ENCODE results near the gene ROBO1. TPM values are rescaled to one million over a fixed set of nuclear protein-coding genes. Genes with fewer than 3 reads are reported as not detected.

Gene ROBO1
- total and polyA plus RNA-seq, 2 donors (not counting 3 experiments of a cell fraction or from before 2014, with no cell fraction given), result 5.9 to 14.2 TPM

DNA sequence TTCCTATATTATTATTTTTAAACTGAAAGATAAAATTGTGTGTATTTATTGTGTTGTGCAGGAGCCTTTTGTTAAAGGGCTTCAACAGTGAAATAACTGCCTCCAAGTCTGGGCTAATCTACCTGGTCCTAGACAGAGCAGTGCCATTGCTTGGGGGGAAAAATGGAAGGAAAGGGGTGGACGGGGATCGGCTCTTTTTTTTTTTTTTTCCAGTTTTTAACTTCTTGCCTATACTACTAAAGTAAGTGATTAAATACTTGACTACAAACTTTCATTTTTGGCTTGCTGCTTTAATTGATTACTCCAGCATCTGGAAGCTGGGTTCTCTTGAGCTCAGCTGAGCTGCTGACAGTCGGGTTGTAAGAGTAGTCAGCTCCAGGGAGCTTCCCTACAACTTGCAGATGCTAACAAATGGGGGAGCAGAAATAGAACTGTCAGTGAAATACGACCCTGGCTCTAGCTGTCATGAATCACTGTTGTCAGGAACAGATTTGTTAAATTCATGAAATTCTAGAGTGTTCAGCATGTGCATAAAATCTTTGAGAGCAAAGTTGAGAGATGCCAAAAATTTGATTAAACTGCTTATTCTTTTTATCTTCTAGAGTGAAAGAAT, 276.7 kb downstream of the ROBO1 start:
- POLR2A ChIA-PET, result no interaction called here
- H3K4me3 ChIP-seq (replicated peaks in 1 of 3; ENCODE audit: insufficient read depth in 1 of 3, low read depth in 1 of 3, low read length in 3 of 3), result no peak overlapping the region
- no peaks in the 10 kb centered on the region for H3K27me3 ChIP-seq (ENCODE audit: control insufficient read depth in 2 of 2, insufficient read depth in 2 of 2, low read length in 2 of 2)
- intact Hi-C loops (cut with micrococcal nuclease), result no loop called here
- TF ChIP-seq, protein P1, sequence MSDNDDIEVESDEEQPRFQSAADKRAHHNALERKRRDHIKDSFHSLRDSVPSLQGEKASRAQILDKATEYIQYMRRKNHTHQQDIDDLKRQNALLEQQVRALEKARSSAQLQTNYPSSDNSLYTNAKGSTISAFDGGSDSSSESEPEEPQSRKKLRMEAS (IDR thresholded peaks at IDR 0.05; ENCODE audit: insufficient read depth, insufficient read length), result no peak
- TF ChIP-seq POLR2A (IDR thresholded peaks at IDR 0.05; ENCODE audit: low read depth, low read length), result no peak
- TF ChIP-seq POLR2AphosphoS5 (IDR thresholded peaks at IDR 0.05; ENCODE audit: insufficient read depth, low read depth, low read length), result no peak
- no peak for TF ChIP-seq FOS (IDR thresholded peaks at IDR 0.05; ENCODE audit: borderline replicate concordance, insufficient read depth, low read length)
- TF ChIP-seq, protein P2, sequence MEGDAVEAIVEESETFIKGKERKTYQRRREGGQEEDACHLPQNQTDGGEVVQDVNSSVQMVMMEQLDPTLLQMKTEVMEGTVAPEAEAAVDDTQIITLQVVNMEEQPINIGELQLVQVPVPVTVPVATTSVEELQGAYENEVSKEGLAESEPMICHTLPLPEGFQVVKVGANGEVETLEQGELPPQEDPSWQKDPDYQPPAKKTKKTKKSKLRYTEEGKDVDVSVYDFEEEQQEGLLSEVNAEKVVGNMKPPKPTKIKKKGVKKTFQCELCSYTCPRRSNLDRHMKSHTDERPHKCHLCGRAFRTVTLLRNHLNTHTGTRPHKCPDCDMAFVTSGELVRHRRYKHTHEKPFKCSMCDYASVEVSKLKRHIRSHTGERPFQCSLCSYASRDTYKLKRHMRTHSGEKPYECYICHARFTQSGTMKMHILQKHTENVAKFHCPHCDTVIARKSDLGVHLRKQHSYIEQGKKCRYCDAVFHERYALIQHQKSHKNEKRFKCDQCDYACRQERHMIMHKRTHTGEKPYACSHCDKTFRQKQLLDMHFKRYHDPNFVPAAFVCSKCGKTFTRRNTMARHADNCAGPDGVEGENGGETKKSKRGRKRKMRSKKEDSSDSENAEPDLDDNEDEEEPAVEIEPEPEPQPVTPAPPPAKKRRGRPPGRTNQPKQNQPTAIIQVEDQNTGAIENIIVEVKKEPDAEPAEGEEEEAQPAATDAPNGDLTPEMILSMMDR (IDR thresholded peaks at IDR 0.05; ENCODE audit: extremely low read depth in 1 of 2, insufficient read depth in 1 of 2, low read depth in 1 of 2, low read length in 2 of 2), result no peak
- no peak for TF ChIP-seq GATA2 (IDR thresholded peaks at IDR 0.05; ENCODE audit: insufficient read depth, insufficient read length, low read depth, low read length)
- H3K4me1 ChIP-seq (ENCODE audit: control insufficient read depth, extremely low read depth, insufficient read depth, low read length), result no peaks in the 10 kb centered on the region
- no peaks in the 10 kb centered on the region for H3K9me3 ChIP-seq (replicated peaks; ENCODE audit: control insufficient read depth, insufficient read depth, low read length)
- CTCF ChIA-PET, result interaction anchor here (0.7 to 1.6 kb wide), 6 partner anchors 13 to 1513 kb away, joined by 3 to 9 read pairs (median 4); no protein-coding TSS in a partner anchor
- no peak overlapping the region for H3K4me2 ChIP-seq (ENCODE audit: insufficient read depth, low read length)
- no peak overlapping the region for H3K27ac ChIP-seq (ENCODE audit: insufficient read depth, low read depth, low read length)
- no peaks in the 10 kb centered on the region for H3K36me3 ChIP-seq (ENCODE audit: control insufficient read depth in 2 of 2, extremely low read depth in 1 of 2, insufficient read depth in 2 of 2, low read length in 2 of 2)
- no peak for DNase-seq (ENCODE audit: low read depth, low spot score)
- no peaks in the 10 kb centered on the region for H3K79me2 ChIP-seq (ENCODE audit: control insufficient read depth, insufficient read depth, low read length)
- H4K20me1 ChIP-seq (replicated peaks; ENCODE audit: control insufficient read depth, extremely low read depth, insufficient read depth, low read length), result no peaks in the 10 kb centered on the region
- H2AFZ ChIP-seq (ENCODE audit: low read depth, low read length), result no peak overlapping the region
- dilution Hi-C loops (cut with MboI; ENCODE audit: extremely low pct_ligation_motif_present, low sequenced_read_pairs), result no loop called here
- H3K9me1 ChIP-seq (replicated peaks; ENCODE audit: control insufficient read depth, extremely low read depth, insufficient read depth, low read length), result no peaks in the 10 kb centered on the region
- no peak overlapping the region for H3K9ac ChIP-seq (replicated peaks; ENCODE audit: extremely low read depth, insufficient read depth, low read length)
- no peak for FAIRE-seq
- BruUV-seq (replicated peaks), result no TSS peak

Data from endothelial cell of umbilical vein (primary cell).